CD4-positive, alpha-beta T cell treated with Interleukin-15 for 4 hours (primary cell): Measurements from ENCODE around the gene AURKA.
A peak's percentile ranks its signal among the peaks of the same experiment; 100 is the strongest.
"Not testable (repeated sequence)": the region's sequence is repeated elsewhere in the genome, so short reads cannot be mapped to it uniquely, and the experiment has no call there.

Experiments
- DNase-seq: peaks from one replicate; pipeline ENCODE4 v3.0.0-alpha.2; 2020; ENCODE audit warnings: low spot score

The AURKA gene

GRCh38 chr20:56390396-56390795, 1.6 kb downstream of the AURKA start:
- not testable (repeated sequence) for DNase-seq

- no peak for DNase-seq
Observed at GRCh38 chr20:56389807-56390206, 2.2 kb downstream of the AURKA start.

GRCh38 chr20:56388882-56389281, 3.1 kb downstream of the AURKA start:
- no peak for DNase-seq

- DNase-seq, result no peak
Observed at GRCh38 chr20:56386219-56386618, 5.8 kb downstream of the AURKA start.

GRCh38 chr20:56385130-56385529, 6.9 kb downstream of the AURKA start:
- DNase-seq, result no peak

- DNase-seq, result no peak
Observed at GRCh38 chr20:56383334-56383733, 8.7 kb downstream of the AURKA start.

- no peak for DNase-seq
Observed at GRCh38 chr20:56382696-56383095, 9.3 kb downstream of the AURKA start.

GRCh38 chr20:56381501-56381900, 10.5 kb downstream of the AURKA start:
- DNase-seq, result no peak

- DNase-seq, result no peak
Observed at GRCh38 chr20:56380375-56380774, 11.6 kb downstream of the AURKA start.

- no peak for DNase-seq
Observed at GRCh38 chr20:56378386-56378785, 13.6 kb downstream of the AURKA start.

- no peak for DNase-seq
Observed at GRCh38 chr20:56376331-56376730, 15.7 kb downstream of the AURKA start.

GRCh38 chr20:56373942-56374341, 18.1 kb downstream of the AURKA start:
- DNase-seq, result peak; percentile 30

- DNase-seq, result peak; percentile 5
Observed at GRCh38 chr20:56372850-56373249, 19.2 kb downstream of the AURKA start.

- no peak for DNase-seq
Observed at GRCh38 chr20:56371977-56372376, 20.0 kb downstream of the AURKA start.

GRCh38 chr20:56369179-56369578, 22.8 kb downstream of the AURKA start:
- DNase-seq, result no peak

- DNase-seq, result no peak
Observed at GRCh38 chr20:56368351-56369134, 23.5 kb downstream of the AURKA start.

- DNase-seq, result no peak
Observed at GRCh38 chr20:56363491-56363890, 28.5 kb downstream of the AURKA start.

- DNase-seq, result no peak
Observed at GRCh38 chr20:56362833-56363413, 29.1 kb downstream of the AURKA start.

- DNase-seq, result no peak
Observed at GRCh38 chr20:56361900-56362299, 30.1 kb downstream of the AURKA start.

GRCh38 chr20:56360908-56361205, 31.2 kb downstream of the AURKA start:
- no peak for DNase-seq

- DNase-seq, result no peak
Observed at GRCh38 chr20:56360133-56360907, 31.7 kb downstream of the AURKA start.

- DNase-seq, result no peak
Observed at GRCh38 chr20:56359212-56360132, 32.5 kb downstream of the AURKA start.
